HCT116 (cell line): ENCODE measurements around the gene AARSD1. TPM values are rescaled to one million over a fixed set of nuclear protein-coding genes. Genes with fewer than 3 reads are reported as not detected.
"Not testable (repeated sequence)": the region's sequence is repeated elsewhere in the genome, so short reads cannot be mapped to it uniquely, and the experiment has no call there.

Experiments
- ATAC-seq: fragments of 200-7000 bp; cut with Tn5 transposase; 2 replicates; pipeline ENCODE4 v1.9.1; 2020; ENCODE audit warnings: mild to moderate bottlenecking, moderate library complexity
- BruUV-seq: library from RNA; stranded (reverse); fragments of 400-500 nt; replicated peaks from 2 replicates; lab custom pipeline; 2021; lab: Mats Ljungman, UMichigan
- CTCF ChIA-PET: fragments of 300-600 bp; sonication (Branson Sonifier 250); formaldehyde crosslinking; loops from one replicate; lab custom pipeline; 2021; ENCODE audit warnings: antibody characterized with exemption; lab: Charles Lee
- POLR2A ChIA-PET: fragments of 300-600, 350-600 bp; sonication (Branson Sonifier 250); formaldehyde crosslinking; loops from one replicate; lab custom pipeline; 2021; ENCODE audit warnings: antibody characterized with exemption; lab: Charles Lee
- RAD21 ChIA-PET, 2 experiments: fragments of 300-600 bp; sonication (Branson Sonifier 250); formaldehyde crosslinking; loops; one replicate each; lab custom pipeline; 2023; ENCODE audit warnings: low total read pairs in 2 of 2; ENCODE audit not compliant: uncharacterized antibody in 2 of 2, unreplicated experiment in 2 of 2, low non-redundant PET in 1 of 2; lab: Charles Lee
- DNase-seq: peaks from one replicate; pipeline ENCODE4 v3.0.0-alpha.2; 2010; ENCODE audit warnings: low read depth, low spot score
- H2AFZ ChIP-seq: fragments of 200-600 bp; shearing (Covaris generic), sonication (generic); 2 replicates; pipeline ENCODE4 v1.6.1; 2017; ENCODE audit warnings: low read depth, mixed run types, mixed read lengths, antibody characterized with exemption, low read length; ENCODE audit not compliant: poor library complexity, severe bottlenecking
- H3K27ac ChIP-seq: 2 replicates; pipeline ENCODE4 v1.5.1; 2012; ENCODE audit warnings: low read depth, low read length
- H3K27me3 ChIP-seq: fragments of 200-600 bp; sonication (generic); 2 replicates; pipeline ENCODE4 v1.6.1; 2016; ENCODE audit warnings: mixed run types, low read length, mixed read lengths; ENCODE audit not compliant: insufficient read depth
- H3K36me3 ChIP-seq, 2 experiments: fragments of 200-500 bp in 1 of 2; fragments of 200-600 bp in 1 of 2; sonication (Bioruptor generic) in 1 of 2; sonication (generic) in 1 of 2; 2 replicates each; pipeline versions ENCODE4 v1.5.1 to v1.6.1; 2014 to 2016; ENCODE audit warnings: low read length in 2 of 2, inconsistent platforms in 1 of 2, mixed read lengths in 1 of 2, mixed run types in 1 of 2; ENCODE audit not compliant: insufficient read depth in 2 of 2, control insufficient read depth in 1 of 2
- H3K4me1 ChIP-seq, 2 experiments: fragments of 200-600 bp in 1 of 2; sonication (generic) in 1 of 2; 2 replicates each; pipeline versions ENCODE4 v1.5.1 to v1.6.1; 2012 to 2017; ENCODE audit warnings: low read length in 2 of 2, inconsistent platforms in 1 of 2, mild to moderate bottlenecking in 1 of 2, mixed read lengths in 1 of 2, mixed run types in 1 of 2, moderate library complexity in 1 of 2; ENCODE audit not compliant: insufficient read depth in 2 of 2, control insufficient read depth in 1 of 2
- H3K4me2 ChIP-seq: fragments of 200-600 bp; sonication (generic); 2 replicates; pipeline ENCODE4 v1.6.1; 2017; ENCODE audit warnings: mixed run types, low read length, mixed read lengths
- H3K4me3 ChIP-seq, 2 experiments: fragments of 200-600 bp in 1 of 2; sonication (generic) in 1 of 2; replicated peaks in 1 of 2; 2 replicates each; pipeline ENCODE4 v1.5.1; 2011 to 2016; ENCODE audit warnings: low read length in 2 of 2, control low read depth in 1 of 2, low read depth in 1 of 2, mild to moderate bottlenecking in 1 of 2, mixed read lengths in 1 of 2, mixed run types in 1 of 2
- H3K79me2 ChIP-seq: fragments of 200-600 bp; sonication (generic); 2 replicates; pipeline ENCODE4 v1.6.1; 2017; ENCODE audit warnings: mild to moderate bottlenecking, mixed run types, low read length, moderate library complexity, mixed read lengths; ENCODE audit not compliant: insufficient read depth
- H3K9ac ChIP-seq: fragments of 200-600 bp; sonication (generic); 2 replicates; pipeline ENCODE4 v1.6.1; 2016; ENCODE audit warnings: low read length, mixed read lengths
- H3K9me2 ChIP-seq: fragments of 200-600 bp; sonication (generic), shearing (Covaris generic); 2 replicates; pipeline ENCODE4 v1.6.1; 2017; ENCODE audit warnings: mixed run types, mild to moderate bottlenecking, moderate library complexity; ENCODE audit not compliant: insufficient read depth
- H3K9me3 ChIP-seq, 2 experiments: fragments of 200-500 bp in 1 of 2; fragments of 200-600 bp in 1 of 2; sonication (Bioruptor generic) in 1 of 2; sonication (generic) in 1 of 2; 2 replicates each; pipeline ENCODE4 v1.6.1; 2014 to 2017; ENCODE audit warnings: low read length in 2 of 2, mixed read lengths in 2 of 2, inconsistent platforms in 1 of 2, low read depth in 1 of 2, mild to moderate bottlenecking in 1 of 2, mixed run types in 1 of 2, moderate library complexity in 1 of 2; ENCODE audit not compliant: control insufficient read depth in 1 of 2, insufficient read depth in 1 of 2
- H4K20me1 ChIP-seq: fragments of 200-600 bp; sonication (generic), shearing (Covaris generic); 2 replicates; pipeline ENCODE4 v1.6.1; 2017; ENCODE audit warnings: mixed run types, mild to moderate bottlenecking, moderate library complexity; ENCODE audit not compliant: insufficient read depth
- CBX3 ChIP-seq: IDR thresholded peaks from 2 replicates; pipeline ENCODE4 v1.6.1; 2012; ENCODE audit warnings: low read depth
- EZH2 ChIP-seq: fragments of 200-600 bp; sonication (generic); IDR thresholded peaks from 2 replicates; pipeline ENCODE4 v1.6.1; 2017; ENCODE audit warnings: antibody characterized with exemption, mixed run types
- FOSL1 ChIP-seq: IDR thresholded peaks from 2 replicates; pipeline ENCODE4 v1.6.1; 2012; ENCODE audit warnings: low read depth
- RAD21 ChIP-seq: IDR thresholded peaks from 2 replicates; pipeline ENCODE4 v1.6.1; 2012; ENCODE audit warnings: low read depth, mild to moderate bottlenecking
- SRF ChIP-seq: IDR thresholded peaks from 2 replicates; pipeline ENCODE4 v1.6.1; 2012; ENCODE audit warnings: low read depth
- TCF7L2 ChIP-seq: IDR thresholded peaks from 2 replicates; pipeline ENCODE4 v1.7.0; 2011; ENCODE audit warnings: borderline replicate concordance, inconsistent platforms; ENCODE audit not compliant: insufficient read depth, insufficient read length; ENCODE audit errors: extremely low read depth
- intact Hi-C: fragments of 100-400 bp; cut with micrococcal nuclease; formaldehyde crosslinking; loops from 2 replicates; pipeline ENCODE4 v1.10.0; 2022
- total RNA-seq: library from RNA; stranded (reverse); gene quantifications from one replicate; pipeline ENCODE4 v1.2.1, GENCODE V29; 2021; ENCODE audit not compliant: unreplicated experiment
- TF ChIP-seq, protein P1 (sequence below): IDR thresholded peaks from 2 replicates; pipeline ENCODE4 v1.6.1; 2012

AARSD1 gene
- total RNA-seq, 1 experiment from 2014 or later = 65.9 TPM

DNA sequence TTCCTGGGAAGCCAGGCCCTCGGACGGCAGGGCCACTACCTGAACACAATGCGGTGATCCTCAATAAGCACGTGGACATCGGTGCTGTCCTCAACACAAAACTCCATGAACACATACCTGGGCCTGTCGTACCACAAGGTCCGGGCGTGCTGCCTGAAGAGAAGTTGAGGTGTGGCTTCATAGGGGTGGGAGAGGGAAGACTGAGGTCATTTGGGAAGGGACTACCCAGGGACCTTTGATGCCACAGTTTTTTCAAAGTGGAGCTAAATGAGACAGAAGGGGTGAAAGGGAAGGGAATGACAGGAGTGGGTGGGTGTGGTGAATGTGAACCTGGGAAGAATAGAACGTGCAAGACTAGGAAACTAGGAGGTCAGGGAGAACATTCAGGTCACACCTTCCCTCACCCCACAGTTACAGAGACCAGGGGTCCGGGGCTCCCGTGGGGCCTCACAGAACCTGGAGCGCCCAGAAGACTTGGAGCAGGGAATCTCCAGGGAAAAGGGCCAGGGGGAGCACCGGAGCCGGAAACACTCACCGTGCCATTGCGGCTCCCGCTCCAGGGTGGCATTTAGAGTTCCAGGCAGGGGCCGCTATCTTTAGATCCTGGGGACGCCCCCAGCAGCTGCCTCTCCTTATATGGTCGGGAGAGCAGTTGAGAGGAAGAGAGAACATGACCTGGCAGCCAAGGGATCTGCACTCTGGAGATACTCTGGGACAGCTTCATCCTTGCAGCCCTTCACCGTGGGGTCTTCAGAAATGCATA, 15.4 kb upstream of the AARSD1 start, which contains the start of gene PTGES3L:
Gene PTGES3L (minus strand): TSS at position 570 of the 763 bp plus-strand sequence. CDS start 27 bp downstream, at position 543.
- H3K9ac ChIP-seq = peak within 1 kb of the TSS; percentile 91
- peak within 1 kb of the TSS; percentile 93 for H3K4me2 ChIP-seq
- H3K4me3 ChIP-seq = peak within 1 kb of the TSS; percentile 88 to 96
- H3K79me2 ChIP-seq = peaks cover 26% of the 10 kb centered on the region
- intact Hi-C loops = no loop called here
- DNase-seq = no peak
- H3K27me3 ChIP-seq = no peaks in the 10 kb centered on the region
- no peak within 1 kb of the TSS for H2AFZ ChIP-seq
- TSS peak; percentile 50 for BruUV-seq
- RAD21 ChIA-PET = no interaction called here
- POLR2A ChIA-PET = interaction anchor here (1.0 to 1.3 kb wide), 2 partner anchors 14 to 18 kb away, joined by 4 to 7 read pairs; partner anchors contain the start of gene RPL27
- 0 out of 4 replicates have a peak, but pooled peaks cover 0 to under 1% of the 10 kb centered on the region in 2 experiments for H3K36me3 ChIP-seq
- no peak for TF ChIP-seq FOSL1
- TF ChIP-seq CBX3 = no peak
- TF ChIP-seq RAD21 = no peak
- no peak for TF ChIP-seq EZH2
- TF ChIP-seq, protein P1, sequence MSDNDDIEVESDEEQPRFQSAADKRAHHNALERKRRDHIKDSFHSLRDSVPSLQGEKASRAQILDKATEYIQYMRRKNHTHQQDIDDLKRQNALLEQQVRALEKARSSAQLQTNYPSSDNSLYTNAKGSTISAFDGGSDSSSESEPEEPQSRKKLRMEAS = no peak
- TF ChIP-seq SRF = peak; percentile 88
- peak; percentile 32 for TF ChIP-seq TCF7L2
- TF ChIP-seq, all 23 proteins: peak for 2
- Histone ChIP-seq H3K4me1 (peaks cover 13 to 28% of the 10 kb centered on the region in 2 experiments), H4K20me1 (no peaks in the 10 kb centered on the region), H3K9me3 (no peaks in the 10 kb centered on the region), H3K27ac (peak within 1 kb of the TSS; percentile 90), H3K9me2 (no peaks in the 10 kb centered on the region)
- ATAC-seq = peak; percentile 71
- CTCF ChIA-PET = interaction anchor here (0.9 to 1.0 kb wide), 2 partner anchors 15 to 18 kb away, joined by 3 to 7 read pairs; partner anchors contain the start of gene RPL27

DNA sequence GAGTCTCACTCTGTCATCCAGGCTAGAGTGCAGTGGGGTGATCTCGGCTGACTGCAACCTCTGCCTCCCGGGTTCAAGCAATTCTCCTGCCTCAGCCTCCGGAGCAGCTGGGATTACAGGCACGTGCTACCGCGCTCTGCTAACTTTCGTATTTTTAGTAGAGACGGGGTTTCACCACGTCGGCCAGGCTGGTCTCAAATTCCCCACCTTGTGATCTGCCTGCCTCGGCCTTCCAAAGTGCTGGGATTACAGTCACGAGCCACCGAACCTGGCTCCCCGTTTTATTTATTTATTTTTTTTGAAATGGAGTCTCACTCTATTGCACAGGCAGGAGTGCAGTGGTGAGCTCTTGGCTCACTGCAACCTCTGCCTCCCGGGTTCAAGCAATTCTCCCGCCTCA, 11.4 kb upstream of the AARSD1 start:
- RAD21 ChIA-PET, H3K9ac ChIP-seq, H3K9me3 ChIP-seq, H3K27me3 ChIP-seq, DNase-seq, H3K36me3 ChIP-seq, H3K9me2 ChIP-seq, intact Hi-C loops, H2AFZ ChIP-seq, BruUV-seq, H3K79me2 ChIP-seq, H4K20me1 ChIP-seq, H3K4me3 ChIP-seq, H3K4me2 ChIP-seq, CTCF ChIA-PET, ATAC-seq, H3K27ac ChIP-seq: not testable (repeated sequence)
- peaks cover 13 to 18% of the 10 kb centered on the region in 2 experiments for H3K4me1 ChIP-seq
- POLR2A ChIA-PET = interaction anchor here (0.7 to 1.2 kb wide), 3 partner anchors 22 to 33 kb away, joined by 3 to 4 read pairs (median 3); no protein-coding TSS in a partner anchor
